ENCODE measurements around the gene ZBTB7A.

The ZBTB7A gene

GRCh38 chr19:4053423-4054324 is 13.0 kb downstream of the ZBTB7A start:
- in situ Hi-C loops (cut with HindIII; ENCODE audit: low sequenced_read_pairs): no loop called here
- no peak for TF ChIP-seq CTCF (IDR thresholded peaks at IDR 0.05; ENCODE audit: low read depth, low read length)
- H3K4me3 ChIP-seq (ENCODE audit: low read depth, low read length): no peak overlapping the region
- DNase-seq (ENCODE audit: low read depth, low spot score): no peak

GRCh38 chr19:4052993-4053422 is 13.7 kb downstream of the ZBTB7A start:
- in situ Hi-C loops (cut with HindIII; ENCODE audit: low sequenced_read_pairs): no loop called here
- DNase-seq (ENCODE audit: low read depth, low spot score): no peak
- H3K4me3 ChIP-seq (ENCODE audit: low read depth, low read length): no peak overlapping the region
- no peak for TF ChIP-seq CTCF (IDR thresholded peaks at IDR 0.05; ENCODE audit: low read depth, low read length)

GRCh38 chr19:4052114-4052992 is 14.3 kb downstream of the ZBTB7A start:
- no peak for TF ChIP-seq CTCF (IDR thresholded peaks at IDR 0.05; ENCODE audit: low read depth, low read length)
- no peak for DNase-seq (ENCODE audit: low read depth, low spot score)
- H3K4me3 ChIP-seq (ENCODE audit: low read depth, low read length): no peak overlapping the region
- in situ Hi-C loops (cut with HindIII; ENCODE audit: low sequenced_read_pairs): no loop called here

- H3K4me3 ChIP-seq (ENCODE audit: low read depth, low read length): no peak overlapping the region
- TF ChIP-seq CTCF (IDR thresholded peaks at IDR 0.05; ENCODE audit: low read depth, low read length): no peak
- no peak for DNase-seq (ENCODE audit: low read depth, low spot score)
- in situ Hi-C loops (cut with HindIII; ENCODE audit: low sequenced_read_pairs): no loop called here
Measured at GRCh38 chr19:4051175-4052101, 15.3 kb downstream of the ZBTB7A start.

- no peak for DNase-seq (ENCODE audit: low read depth, low spot score)
- H3K4me3 ChIP-seq (ENCODE audit: low read depth, low read length): no peak overlapping the region
- in situ Hi-C loops (cut with HindIII; ENCODE audit: low sequenced_read_pairs): no loop called here
- no peak for TF ChIP-seq CTCF (IDR thresholded peaks at IDR 0.05; ENCODE audit: low read depth, low read length)
Measured at GRCh38 chr19:4049432-4049831, 17.3 kb downstream of the ZBTB7A start.

Data from astrocyte of the spinal cord (primary cell).